HG03045 (cell line): ENCODE results near the gene MYH4.

Experiments used
- ATAC-seq: cut with Tn5 transposase; IDR thresholded peaks from one replicate; pipeline ENCODE4 v1.9.1; 2021; ENCODE audit warnings: mild to moderate bottlenecking, moderate library complexity; ENCODE audit not compliant: unreplicated experiment

Gene MYH4

GRCh38 chr17:10421900-10422542 lies 47.3 kb downstream of the MYH4 start, which contains the start of gene MYH8:
MYH8 (minus strand) TSS chr17:10421950; CDS start chr17:10420227, 1,723 bp downstream.
- ATAC-seq: no peak

GRCh38 chr17:10421211-10421610 lies 48.1 kb downstream of the MYH4 start:
- no peak for ATAC-seq

GRCh38 chr17:10420811-10421210 lies 48.5 kb downstream of the MYH4 start:
- no peak for ATAC-seq

- ATAC-seq: no peak
Observed at GRCh38 chr17:10417431-10417830, 51.9 kb downstream of the MYH4 start.

DNA sequence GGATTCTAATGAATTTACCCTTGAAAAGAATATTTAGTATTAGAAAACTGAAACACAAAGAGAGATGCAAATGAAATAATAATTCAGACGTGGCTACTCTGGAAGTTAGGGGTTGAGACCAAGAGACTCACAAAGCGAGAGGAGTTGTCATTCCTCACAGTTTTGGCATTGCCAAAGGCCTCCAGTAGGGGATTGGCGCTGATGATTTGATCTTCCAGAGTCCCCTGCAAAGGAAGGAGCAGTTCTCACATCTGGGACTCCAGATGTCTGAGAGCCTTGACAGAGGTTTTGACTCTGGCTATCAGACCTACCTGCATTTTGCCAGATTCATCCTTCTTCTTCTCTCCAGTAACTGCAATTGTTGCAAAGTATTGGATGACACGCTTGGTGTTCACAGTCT lies 54.2 kb downstream of the MYH4 start:
- ATAC-seq: no peak

- ATAC-seq: no peak
Observed at GRCh38 chr17:10403589-10403988, 65.8 kb downstream of the MYH4 start.

- ATAC-seq: no peak
Observed at GRCh38 chr17:10398352-10398751, 71.0 kb downstream of the MYH4 start.

DNA sequence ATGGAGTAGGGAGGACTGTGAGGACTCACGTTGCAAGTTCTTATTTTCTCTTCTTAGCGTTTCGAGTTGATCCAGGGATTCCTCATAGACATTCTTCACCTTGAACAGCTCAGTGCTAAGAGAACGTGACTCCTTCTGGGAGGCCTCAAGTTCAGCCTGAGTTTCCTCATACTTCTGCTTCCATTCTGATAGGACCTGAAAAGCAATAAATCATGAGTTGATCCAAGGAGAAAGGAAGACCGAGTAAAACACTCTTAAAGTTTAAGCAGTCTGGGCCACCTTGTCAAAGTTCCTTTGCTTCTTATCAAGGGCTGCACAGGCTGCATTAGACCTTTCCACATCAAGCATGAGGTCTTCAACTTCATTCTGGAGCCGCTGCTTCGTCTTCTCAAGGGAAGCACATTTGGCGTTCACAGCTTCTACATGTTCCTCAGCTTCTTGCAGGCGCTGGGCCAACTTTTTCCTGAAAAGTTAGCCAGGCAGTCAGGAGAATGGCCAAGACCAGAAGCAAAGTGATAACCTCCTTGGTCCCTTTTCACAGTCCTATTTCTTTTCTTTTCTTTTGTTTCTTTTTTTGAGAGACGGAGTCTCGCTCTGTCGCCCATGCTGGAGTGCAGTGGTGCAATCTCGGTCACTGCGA lies 72.7 kb downstream of the MYH4 start:
- no peak for ATAC-seq

DNA sequence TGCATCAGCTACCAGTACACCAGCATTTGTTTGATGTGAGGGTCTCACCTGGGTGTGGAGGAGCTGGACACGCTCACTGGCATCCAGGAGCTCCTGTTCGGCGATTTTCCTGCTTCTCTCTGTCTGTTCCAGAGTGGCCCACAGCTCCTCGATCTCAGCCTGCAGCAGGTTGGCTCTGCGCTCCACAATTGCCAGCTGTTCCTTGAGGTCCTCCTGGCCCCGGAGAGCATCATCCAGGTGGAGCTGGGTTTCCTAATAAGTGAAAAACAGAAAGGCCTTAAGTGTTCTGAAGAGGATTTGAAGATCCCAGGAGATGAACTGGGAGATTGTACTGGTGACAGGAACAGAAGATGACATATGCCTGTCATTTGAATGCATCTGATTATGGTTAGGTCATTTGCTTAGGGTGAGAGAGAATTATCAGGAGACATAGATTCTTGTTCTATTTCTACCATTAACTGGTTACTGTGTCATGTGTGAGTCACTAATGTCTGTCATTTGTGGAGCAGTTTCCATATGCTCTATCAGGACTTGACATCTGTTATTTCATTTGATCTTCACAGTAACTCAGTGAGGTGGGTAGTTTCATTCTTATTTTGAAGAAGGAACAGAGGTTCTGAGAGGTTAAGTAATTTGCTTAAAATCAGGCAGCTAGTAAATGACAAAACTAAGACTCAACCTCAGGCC lies 75.0 kb downstream of the MYH4 start:
- no peak for ATAC-seq
